Neural progenitor cell (in vitro differentiated cells): ENCODE data around the gene MIDN. TPM values are rescaled to one million over a fixed set of nuclear protein-coding genes. Genes with fewer than 3 reads are reported as not detected.
"Not testable (repeated sequence)": the region's sequence is repeated elsewhere in the genome, so short reads cannot be mapped to it uniquely, and the experiment has no call there.

Experiments
- DNase-seq: peaks from one replicate; pipeline ENCODE4 v3.0.0-alpha.2; 2016; ENCODE audit warnings: low spot score
- H2AFZ ChIP-seq: fragments of 200-600 bp; sonication (generic); replicated peaks from 2 replicates; pipeline ENCODE4 v1.6.1; 2016; ENCODE audit warnings: antibody characterized with exemption
- H3F3A ChIP-seq: fragments of 200-600 bp; sonication (generic); 2 replicates; pipeline ENCODE4 v1.6.1; 2016; ENCODE audit warnings: antibody characterized with exemption, low read depth
- H3K27ac ChIP-seq: fragments of 200-600 bp; sonication (generic); 2 replicates; pipeline ENCODE4 v1.5.1; 2016; ENCODE audit warnings: mild to moderate bottlenecking
- H3K27me3 ChIP-seq: fragments of 200-600 bp; sonication (generic); 2 replicates; pipeline ENCODE4 v1.6.1; 2016; ENCODE audit warnings: mild to moderate bottlenecking, moderate library complexity
- H3K36me3 ChIP-seq: fragments of 200-600 bp; sonication (generic); 2 replicates; pipeline ENCODE4 v1.5.1; 2016
- H3K4me1 ChIP-seq: fragments of 200-600 bp; sonication (generic); 2 replicates; pipeline ENCODE4 v1.6.1; 2016; ENCODE audit warnings: mixed run types
- H3K4me2 ChIP-seq: fragments of 200-600 bp; sonication (generic); 2 replicates; pipeline ENCODE4 v1.6.1; 2016
- H3K4me3 ChIP-seq: fragments of 200-600 bp; sonication (generic); 2 replicates; pipeline ENCODE4 v1.5.1; 2016
- H3K79me2 ChIP-seq: fragments of 200-600 bp; sonication (generic); 2 replicates; pipeline ENCODE4 v1.6.1; 2016; ENCODE audit warnings: low read depth
- H3K9ac ChIP-seq: fragments of 200-600 bp; sonication (generic); 2 replicates; pipeline ENCODE4 v1.6.1; 2016
- H3K9me3 ChIP-seq: fragments of 200-600 bp; sonication (generic); 2 replicates; pipeline ENCODE4 v1.5.1; 2016; ENCODE audit warnings: low read depth
- H4K20me1 ChIP-seq: fragments of 200-600 bp; sonication (generic); 2 replicates; pipeline ENCODE4 v1.6.1; 2016; ENCODE audit warnings: low read depth
- H3K27ac Mint-ChIP-seq: 3 replicates; pipeline ENCODE4 v1.8.0; 2021; ENCODE audit warnings: mixed read lengths
- H3K27me3 Mint-ChIP-seq: 2 replicates; pipeline ENCODE4 v1.8.0; 2022; ENCODE audit warnings: low read depth, mild to moderate bottlenecking, inconsistent platforms, moderate library complexity, mixed read lengths; ENCODE audit not compliant: insufficient read depth
- H3K36me3 Mint-ChIP-seq: 3 replicates; pipeline ENCODE4 v1.8.0; 2021; ENCODE audit warnings: mixed read lengths
- H3K4me1 Mint-ChIP-seq: 3 replicates; pipeline ENCODE4 v1.8.0; 2021; ENCODE audit warnings: mixed read lengths
- H3K4me3 Mint-ChIP-seq: 3 replicates; pipeline ENCODE4 v1.8.0; 2021; ENCODE audit warnings: mild to moderate bottlenecking, moderate library complexity, mixed read lengths
- H3K9me3 Mint-ChIP-seq: 3 replicates; pipeline ENCODE4 v1.8.0; 2020; ENCODE audit warnings: mixed read lengths
- EZH2 ChIP-seq: fragments of 200-600 bp; sonication (generic); IDR thresholded peaks from 2 replicates; pipeline ENCODE4 v1.6.1; 2017; ENCODE audit warnings: antibody characterized with exemption, mild to moderate bottlenecking, moderate library complexity
- EZH2phosphoT487 ChIP-seq: fragments of 200-600 bp; sonication (generic); IDR thresholded peaks from 2 replicates; pipeline ENCODE4 v1.6.1; 2017; ENCODE audit warnings: antibody characterized with exemption
- total RNA-seq: library from RNA; depleted of rRNA; stranded (reverse); fragments of >200 nt; gene quantifications from 2 replicates; pipeline ENCODE4 v1.2.3, GENCODE V29; 2015; ENCODE audit warnings: low replicate concordance
- TF ChIP-seq, protein P1 (sequence below): fragments of 200-600 bp; sonication (generic); IDR thresholded peaks from 2 replicates; pipeline ENCODE4 v1.5.1; 2017; ENCODE audit warnings: antibody characterized with exemption, mild to moderate bottlenecking

MIDN gene
- total RNA-seq, 1 donor from 2014 or later, result 16.1 TPM

DNA sequence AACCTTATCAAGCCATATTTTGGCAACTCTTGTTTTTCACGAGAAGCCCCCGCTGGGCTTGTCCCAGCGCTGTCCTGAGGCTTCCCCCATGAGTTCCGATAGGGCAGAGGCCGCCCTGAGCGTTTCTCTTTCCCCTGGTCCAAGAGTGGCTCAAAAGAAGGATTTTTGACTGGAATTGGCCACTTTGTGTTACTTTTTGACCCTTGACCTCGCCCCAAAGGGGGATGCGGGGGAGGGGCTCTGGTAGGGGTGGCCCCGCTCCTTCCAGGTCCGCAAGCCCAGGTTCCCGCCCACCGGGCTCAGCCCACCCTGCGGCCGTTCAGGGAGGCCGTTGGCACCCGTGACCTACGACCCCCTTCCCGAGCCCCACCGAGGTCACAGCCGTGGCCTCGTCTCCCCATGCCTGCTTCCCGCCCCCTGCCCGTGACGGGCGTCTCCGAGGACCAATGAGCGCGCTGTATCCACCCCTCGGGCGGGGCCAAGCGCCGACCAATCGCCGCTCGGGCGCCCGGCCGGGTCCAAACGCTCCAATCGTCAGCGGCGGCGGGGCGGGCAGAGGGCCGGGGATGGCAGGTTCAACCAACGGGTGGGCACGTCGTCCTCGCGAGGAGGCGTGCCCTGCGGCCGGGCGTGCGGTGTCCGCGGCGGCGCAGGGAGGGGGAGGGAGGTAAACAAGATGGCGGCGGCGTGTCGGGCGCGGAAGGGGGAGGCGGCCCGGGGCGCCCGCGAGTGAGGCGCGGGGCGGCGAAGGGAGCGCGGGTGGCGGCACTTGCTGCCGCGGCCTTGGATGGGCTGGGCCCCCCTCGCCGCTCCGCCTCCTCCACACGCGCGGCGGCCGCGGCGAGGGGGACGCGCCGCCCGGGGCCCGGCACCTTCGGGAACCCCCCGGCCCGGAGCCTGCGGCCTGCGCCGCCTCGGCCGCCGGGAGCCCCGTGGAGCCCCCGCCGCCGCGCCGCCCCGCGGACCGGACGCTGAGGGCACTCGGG, 43.0 kb upstream of the MIDN start, which contains the start of gene STK11:
Gene STK11, plus strand, starts transcription at position 665 of the 986 bp plus-strand sequence. CDS start 1,136 bp downstream, outside the sequence.
- H3K27me3 ChIP-seq, result no peaks in the 10 kb centered on the region
- no peak within 1 kb of the TSS for H3K27ac Mint-ChIP-seq
- H3K4me3 Mint-ChIP-seq, result peak within 1 kb of the TSS; percentile 96
- DNase-seq, result peak; percentile 99
- no peaks in the 10 kb centered on the region for H3K9me3 Mint-ChIP-seq
- peak within 1 kb of the TSS; percentile 82 for H3K4me3 ChIP-seq
- H3F3A ChIP-seq, result peaks cover 25% of the 10 kb centered on the region
- no peaks in the 10 kb centered on the region for H3K36me3 ChIP-seq
- peaks cover 4% of the 10 kb centered on the region for H3K36me3 Mint-ChIP-seq
- peaks cover 6% of the 10 kb centered on the region for H3K27me3 Mint-ChIP-seq
- H2AFZ ChIP-seq, result peak within 1 kb of the TSS; percentile 22
- TF ChIP-seq EZH2phosphoT487 (no peak), EZH2 (no peak)
- TF ChIP-seq, protein P1, sequence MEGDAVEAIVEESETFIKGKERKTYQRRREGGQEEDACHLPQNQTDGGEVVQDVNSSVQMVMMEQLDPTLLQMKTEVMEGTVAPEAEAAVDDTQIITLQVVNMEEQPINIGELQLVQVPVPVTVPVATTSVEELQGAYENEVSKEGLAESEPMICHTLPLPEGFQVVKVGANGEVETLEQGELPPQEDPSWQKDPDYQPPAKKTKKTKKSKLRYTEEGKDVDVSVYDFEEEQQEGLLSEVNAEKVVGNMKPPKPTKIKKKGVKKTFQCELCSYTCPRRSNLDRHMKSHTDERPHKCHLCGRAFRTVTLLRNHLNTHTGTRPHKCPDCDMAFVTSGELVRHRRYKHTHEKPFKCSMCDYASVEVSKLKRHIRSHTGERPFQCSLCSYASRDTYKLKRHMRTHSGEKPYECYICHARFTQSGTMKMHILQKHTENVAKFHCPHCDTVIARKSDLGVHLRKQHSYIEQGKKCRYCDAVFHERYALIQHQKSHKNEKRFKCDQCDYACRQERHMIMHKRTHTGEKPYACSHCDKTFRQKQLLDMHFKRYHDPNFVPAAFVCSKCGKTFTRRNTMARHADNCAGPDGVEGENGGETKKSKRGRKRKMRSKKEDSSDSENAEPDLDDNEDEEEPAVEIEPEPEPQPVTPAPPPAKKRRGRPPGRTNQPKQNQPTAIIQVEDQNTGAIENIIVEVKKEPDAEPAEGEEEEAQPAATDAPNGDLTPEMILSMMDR, result no peak
- H3K9ac ChIP-seq, result peak within 1 kb of the TSS; percentile 53
- peak within 1 kb of the TSS; percentile 97 for H3K4me2 ChIP-seq
- peaks cover 43% of the 10 kb centered on the region for H4K20me1 ChIP-seq
- H3K4me1 Mint-ChIP-seq, result peaks cover 23% of the 10 kb centered on the region
- no peak within 1 kb of the TSS for H3K27ac ChIP-seq
- H3K9me3 ChIP-seq, result no peaks in the 10 kb centered on the region
- H3K4me1 ChIP-seq, result peaks cover 17% of the 10 kb centered on the region
- H3K79me2 ChIP-seq, result peaks cover 43% of the 10 kb centered on the region

DNA sequence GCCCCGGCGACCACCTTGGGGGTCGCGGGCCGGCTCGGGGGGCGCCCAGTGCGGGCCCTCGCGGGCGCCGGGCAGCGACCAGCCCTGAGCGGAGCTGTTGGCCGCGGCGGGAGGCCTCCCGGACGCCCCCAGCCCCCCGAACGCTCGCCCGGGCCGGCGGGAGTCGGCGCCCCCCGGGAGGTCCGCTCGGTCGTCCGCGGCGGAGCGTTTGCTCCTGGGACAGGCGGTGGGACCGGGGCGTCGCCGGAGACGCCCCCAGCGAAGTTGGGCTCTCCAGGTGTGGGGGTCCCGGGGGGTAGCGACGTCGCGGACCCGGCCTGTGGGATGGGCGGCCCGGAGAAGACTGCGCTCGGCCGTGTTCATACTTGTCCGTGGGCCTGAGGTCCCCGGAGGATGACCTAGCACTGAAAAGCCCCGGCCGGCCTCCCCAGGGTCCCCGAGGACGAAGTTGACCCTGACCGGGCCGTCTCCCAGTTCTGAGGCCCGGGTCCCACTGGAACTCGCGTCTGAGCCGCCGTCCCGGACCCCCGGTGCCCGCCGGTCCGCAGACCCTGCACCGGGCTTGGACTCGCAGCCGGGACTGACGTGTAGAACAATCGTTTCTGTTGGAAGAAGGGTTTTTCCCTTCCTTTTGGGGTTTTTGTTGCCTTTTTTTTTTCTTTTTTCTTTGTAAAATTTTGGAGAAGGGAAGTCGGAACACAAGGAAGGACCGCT, 42.1 kb upstream of the MIDN start:
- Histone ChIP-seq H3K9me3 (no peaks in the 10 kb centered on the region), H2AFZ (no peak overlapping the region), H3F3A (peaks cover 25% of the 10 kb centered on the region), H3K36me3 (no peaks in the 10 kb centered on the region), H3K4me2 (peak overlapping the region; percentile 97), H3K9ac (peak overlapping the region; percentile 53), H3K79me2 (peaks cover 52% of the 10 kb centered on the region), H3K4me1 (peaks cover 17% of the 10 kb centered on the region), H3K4me3 (peak overlapping the region; percentile 82), H3K27me3 (no peaks in the 10 kb centered on the region), H4K20me1 (peaks cover 52% of the 10 kb centered on the region), H3K27ac (no peak overlapping the region)
- no peak overlapping the region for H3K27ac Mint-ChIP-seq
- H3K4me3 Mint-ChIP-seq, result peak overlapping the region; percentile 96
- TF ChIP-seq EZH2phosphoT487 (no peak), EZH2 (no peak)
- TF ChIP-seq, protein P1, result no peak
- DNase-seq, result peak; percentile 50
- H3K36me3 Mint-ChIP-seq, result peaks cover 7% of the 10 kb centered on the region
- peaks cover 26% of the 10 kb centered on the region for H3K4me1 Mint-ChIP-seq
- H3K27me3 Mint-ChIP-seq, result peaks cover 6% of the 10 kb centered on the region
- H3K9me3 Mint-ChIP-seq, result no peaks in the 10 kb centered on the region

DNA sequence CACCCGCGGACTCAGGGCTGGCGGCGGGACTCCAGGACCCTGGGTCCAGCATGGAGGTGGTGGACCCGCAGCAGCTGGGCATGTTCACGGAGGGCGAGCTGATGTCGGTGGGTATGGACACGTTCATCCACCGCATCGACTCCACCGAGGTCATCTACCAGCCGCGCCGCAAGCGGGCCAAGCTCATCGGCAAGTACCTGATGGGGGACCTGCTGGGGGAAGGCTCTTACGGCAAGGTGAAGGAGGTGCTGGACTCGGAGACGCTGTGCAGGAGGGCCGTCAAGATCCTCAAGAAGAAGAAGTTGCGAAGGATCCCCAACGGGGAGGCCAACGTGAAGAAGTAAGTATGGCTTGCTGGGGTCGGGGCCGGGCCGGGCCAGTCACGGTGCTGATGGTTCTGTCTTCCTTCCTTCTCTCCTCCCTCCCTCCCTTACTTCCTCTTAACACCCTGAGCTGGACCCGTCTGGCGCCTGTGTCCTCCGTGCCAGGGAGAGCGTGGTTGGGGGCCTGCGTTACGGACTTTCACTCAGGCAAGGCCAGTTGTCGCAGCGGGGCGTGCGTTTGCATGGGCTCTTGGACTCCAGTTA, 41.4 kb upstream of the MIDN start:
- peaks cover 10% of the 10 kb centered on the region for H3K36me3 Mint-ChIP-seq
- H3K9me3 Mint-ChIP-seq, result no peaks in the 10 kb centered on the region
- peaks cover 6% of the 10 kb centered on the region for H3K27me3 Mint-ChIP-seq
- Histone ChIP-seq H3K27me3 (no peaks in the 10 kb centered on the region), H3K9ac (peak overlapping the region; percentile 53), H3K4me3 (peak overlapping the region; percentile 82), H2AFZ (no peak overlapping the region), H3K9me3 (no peaks in the 10 kb centered on the region), H3K4me1 (peaks cover 17% of the 10 kb centered on the region), H3K79me2 (peaks cover 59% of the 10 kb centered on the region), H4K20me1 (peaks cover 59% of the 10 kb centered on the region), H3K36me3 (no peaks in the 10 kb centered on the region), H3F3A (peaks cover 25% of the 10 kb centered on the region), H3K27ac (no peak overlapping the region), H3K4me2 (peak overlapping the region; percentile 97)
- DNase-seq, result no peak
- H3K4me1 Mint-ChIP-seq, result peaks cover 29% of the 10 kb centered on the region
- H3K4me3 Mint-ChIP-seq, result peak overlapping the region; percentile 96
- no peak overlapping the region for H3K27ac Mint-ChIP-seq
- TF ChIP-seq EZH2phosphoT487, result no peak
- TF ChIP-seq EZH2, result no peak
- TF ChIP-seq, protein P1, result no peak

DNA sequence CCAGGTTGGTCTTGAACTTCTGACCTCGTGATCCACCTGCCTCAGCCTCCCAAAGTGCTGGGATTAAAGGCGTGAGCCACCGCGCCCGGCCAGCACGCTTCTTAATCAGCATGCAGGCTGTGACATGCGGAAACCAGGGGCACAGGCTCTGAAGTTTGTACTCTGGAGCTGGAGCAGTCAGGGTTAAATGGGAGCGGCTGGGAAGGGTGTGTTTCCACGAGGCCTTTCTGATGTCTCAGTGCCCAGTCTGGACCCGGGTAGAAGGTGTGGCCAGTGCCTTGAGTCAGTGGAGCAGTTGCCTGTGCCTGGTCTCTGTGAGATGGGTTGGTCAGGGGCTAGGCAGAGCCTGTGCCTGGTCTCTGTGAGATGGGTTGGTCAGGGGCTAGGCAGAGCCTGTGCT, 39.6 kb upstream of the MIDN start:
- not testable (repeated sequence) for H2AFZ ChIP-seq, DNase-seq, H3K4me3 Mint-ChIP-seq, H3K27ac Mint-ChIP-seq, H3K27me3 ChIP-seq, H3K9me3 ChIP-seq, H3K4me2 ChIP-seq, H3K9me3 Mint-ChIP-seq, H3K27ac ChIP-seq, H3K36me3 ChIP-seq, H3K4me3 ChIP-seq, H3K27me3 Mint-ChIP-seq, H3K9ac ChIP-seq
- peaks cover 78% of the 10 kb centered on the region for H3K79me2 ChIP-seq
- peaks cover 14% of the 10 kb centered on the region for H3K36me3 Mint-ChIP-seq
- H3K4me1 ChIP-seq, result peaks cover 17% of the 10 kb centered on the region
- peaks cover 75% of the 10 kb centered on the region for H4K20me1 ChIP-seq
- H3K4me1 Mint-ChIP-seq, result peaks cover 31% of the 10 kb centered on the region
- peaks cover 25% of the 10 kb centered on the region for H3F3A ChIP-seq
